Mucosa of stomach (tissue), 1 donor: Measurements from ENCODE around the gene SH2D4B.

Experiments used
- H3K27me3 ChIP-seq: one replicate; pipeline ENCODE4 v1.7.0; 2013; ENCODE audit warnings: mild to moderate bottlenecking, low read length; ENCODE audit not compliant: control insufficient read depth, insufficient read depth
- H3K36me3 ChIP-seq: one replicate; pipeline ENCODE4 v1.7.0; 2013; ENCODE audit warnings: low read length; ENCODE audit not compliant: control insufficient read depth, insufficient read depth
- H3K4me1 ChIP-seq: one replicate; pipeline ENCODE4 v1.7.0; 2013; ENCODE audit warnings: mild to moderate bottlenecking, low read length; ENCODE audit not compliant: control insufficient read depth, insufficient read depth
- H3K4me3 ChIP-seq: one replicate; pipeline ENCODE4 v1.7.0; 2013; ENCODE audit warnings: low read length
- H3K9ac ChIP-seq: one replicate; pipeline ENCODE4 v1.7.0; 2013; ENCODE audit warnings: mild to moderate bottlenecking, low read length, moderate library complexity
- H3K9me3 ChIP-seq: one replicate; pipeline ENCODE4 v1.7.0; 2013; ENCODE audit warnings: mild to moderate bottlenecking, low read length, moderate library complexity; ENCODE audit not compliant: control insufficient read depth
- donor health status: Pancreatic carcinoma.

Gene SH2D4B

GRCh38 chr10:80598084-80598798 is 60.5 kb downstream of the SH2D4B start:
- Histone ChIP-seq H3K4me3 (no peak overlapping the region), H3K27me3 (no peaks in the 10 kb centered on the region), H3K9me3 (no peaks in the 10 kb centered on the region), H3K4me1 (no peaks in the 10 kb centered on the region), H3K9ac (no peak overlapping the region), H3K36me3 (no peaks in the 10 kb centered on the region)

- no peaks in the 10 kb centered on the region for H3K9me3 ChIP-seq
- no peaks in the 10 kb centered on the region for H3K27me3 ChIP-seq
- H3K4me1 ChIP-seq = no peaks in the 10 kb centered on the region
- no peaks in the 10 kb centered on the region for H3K36me3 ChIP-seq
- H3K4me3 ChIP-seq = no peak overlapping the region
- no peak overlapping the region for H3K9ac ChIP-seq
Observed at GRCh38 chr10:80598951-80599350, 61.2 kb downstream of the SH2D4B start.

GRCh38 chr10:80599424-80599847 is 61.7 kb downstream of the SH2D4B start:
- Histone ChIP-seq H3K27me3 (no peaks in the 10 kb centered on the region), H3K4me3 (no peak overlapping the region), H3K9me3 (no peaks in the 10 kb centered on the region), H3K9ac (no peak overlapping the region), H3K36me3 (no peaks in the 10 kb centered on the region), H3K4me1 (no peaks in the 10 kb centered on the region)

GRCh38 chr10:80600256-80600655 is 62.6 kb downstream of the SH2D4B start:
- H3K4me1 ChIP-seq = no peaks in the 10 kb centered on the region
- H3K36me3 ChIP-seq = no peaks in the 10 kb centered on the region
- no peak overlapping the region for H3K9ac ChIP-seq
- no peaks in the 10 kb centered on the region for H3K9me3 ChIP-seq
- no peaks in the 10 kb centered on the region for H3K27me3 ChIP-seq
- H3K4me3 ChIP-seq = no peak overlapping the region

- Histone ChIP-seq H3K4me3 (no peak overlapping the region), H3K27me3 (no peaks in the 10 kb centered on the region), H3K9ac (no peak overlapping the region), H3K9me3 (no peaks in the 10 kb centered on the region), H3K36me3 (no peaks in the 10 kb centered on the region), H3K4me1 (no peaks in the 10 kb centered on the region)
Observed at GRCh38 chr10:80602881-80603280, 65.2 kb downstream of the SH2D4B start.

GRCh38 chr10:80603516-80603915 is 65.8 kb downstream of the SH2D4B start:
- Histone ChIP-seq H3K4me3 (no peak overlapping the region), H3K27me3 (no peaks in the 10 kb centered on the region), H3K9me3 (no peaks in the 10 kb centered on the region), H3K4me1 (no peaks in the 10 kb centered on the region), H3K9ac (no peak overlapping the region), H3K36me3 (no peaks in the 10 kb centered on the region)

GRCh38 chr10:80608706-80609105 is 71.0 kb downstream of the SH2D4B start:
- H3K27me3 ChIP-seq = no peaks in the 10 kb centered on the region
- H3K4me1 ChIP-seq = no peaks in the 10 kb centered on the region
- H3K4me3 ChIP-seq = no peak overlapping the region
- H3K9ac ChIP-seq = no peak overlapping the region
- no peaks in the 10 kb centered on the region for H3K36me3 ChIP-seq
- H3K9me3 ChIP-seq = no peaks in the 10 kb centered on the region

GRCh38 chr10:80609331-80609730 is 71.6 kb downstream of the SH2D4B start:
- H3K4me3 ChIP-seq = no peak overlapping the region

GRCh38 chr10:80611481-80612185 is 73.9 kb downstream of the SH2D4B start:
- Histone ChIP-seq H3K4me1 (no peaks in the 10 kb centered on the region), H3K9ac (no peak overlapping the region), H3K27me3 (no peaks in the 10 kb centered on the region), H3K36me3 (no peaks in the 10 kb centered on the region), H3K9me3 (no peaks in the 10 kb centered on the region), H3K4me3 (no peak overlapping the region)

More at GRCh38 chr10:80609331-80609730, 71.6 kb downstream of the SH2D4B start:
- H3K36me3 ChIP-seq = no peaks in the 10 kb centered on the region
- no peak overlapping the region for H3K9ac ChIP-seq
- no peaks in the 10 kb centered on the region for H3K9me3 ChIP-seq
- no peaks in the 10 kb centered on the region for H3K27me3 ChIP-seq
- no peaks in the 10 kb centered on the region for H3K4me1 ChIP-seq

GRCh38 chr10:80612261-80612660 is 74.6 kb downstream of the SH2D4B start:
- H3K4me1 ChIP-seq = no peaks in the 10 kb centered on the region
- no peaks in the 10 kb centered on the region for H3K9me3 ChIP-seq
- H3K9ac ChIP-seq = no peak overlapping the region
- no peak overlapping the region for H3K4me3 ChIP-seq
- no peaks in the 10 kb centered on the region for H3K36me3 ChIP-seq
- H3K27me3 ChIP-seq = no peaks in the 10 kb centered on the region

- no peaks in the 10 kb centered on the region for H3K36me3 ChIP-seq
- H3K4me1 ChIP-seq = no peaks in the 10 kb centered on the region
- no peak overlapping the region for H3K9ac ChIP-seq
- H3K27me3 ChIP-seq = no peaks in the 10 kb centered on the region
- no peaks in the 10 kb centered on the region for H3K9me3 ChIP-seq
- H3K4me3 ChIP-seq = no peak overlapping the region
Observed at GRCh38 chr10:80613466-80614170, 75.9 kb downstream of the SH2D4B start.
